ENCODE measurements around the gene CDK2AP2.

The CDK2AP2 gene

DNA sequence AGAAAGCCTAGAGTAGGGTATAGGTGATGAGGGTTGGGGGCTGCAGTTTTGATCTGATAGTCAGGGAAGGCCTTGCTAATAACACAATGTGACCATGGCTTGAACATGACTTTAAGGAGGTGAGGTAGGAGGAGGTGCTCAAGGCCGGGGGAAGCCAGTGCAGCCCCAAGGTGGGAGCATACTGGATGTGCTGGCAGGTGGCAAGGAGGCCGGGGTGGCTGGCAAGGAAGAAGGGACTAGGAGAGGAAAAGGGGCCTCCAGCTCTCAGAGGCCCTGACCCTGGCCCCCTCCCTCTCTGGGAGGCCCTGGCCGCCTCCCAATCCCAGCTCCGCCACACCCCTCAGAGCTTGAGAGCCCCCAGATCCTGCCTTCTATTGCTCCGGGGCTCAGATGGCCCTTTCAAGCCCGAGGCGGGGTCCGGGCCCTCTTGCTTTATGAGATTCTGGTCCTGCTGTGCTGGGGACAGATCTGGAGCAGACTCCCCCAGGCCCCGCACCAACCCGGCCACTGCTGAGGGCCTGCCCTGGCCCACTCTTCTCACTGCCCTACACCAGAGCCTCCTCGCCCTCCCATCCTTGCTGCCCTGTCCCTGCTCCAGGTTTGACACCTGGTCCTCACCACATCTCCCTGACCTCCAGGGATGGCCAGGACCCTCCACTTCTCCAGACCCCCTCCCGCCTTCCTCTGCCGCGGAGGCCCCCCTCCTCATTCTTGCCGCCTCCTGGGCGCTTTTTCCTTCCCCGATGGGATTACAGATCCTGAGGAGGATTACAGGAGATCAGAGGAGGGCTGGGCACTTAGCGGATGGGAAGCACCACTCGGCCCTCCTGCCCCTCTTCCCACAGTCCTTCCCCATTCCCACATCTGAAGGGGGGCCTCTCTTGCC, 4.6 kb downstream of the CDK2AP2 start:
- DNase-seq, result peak; percentile 53 to 57

DNA sequence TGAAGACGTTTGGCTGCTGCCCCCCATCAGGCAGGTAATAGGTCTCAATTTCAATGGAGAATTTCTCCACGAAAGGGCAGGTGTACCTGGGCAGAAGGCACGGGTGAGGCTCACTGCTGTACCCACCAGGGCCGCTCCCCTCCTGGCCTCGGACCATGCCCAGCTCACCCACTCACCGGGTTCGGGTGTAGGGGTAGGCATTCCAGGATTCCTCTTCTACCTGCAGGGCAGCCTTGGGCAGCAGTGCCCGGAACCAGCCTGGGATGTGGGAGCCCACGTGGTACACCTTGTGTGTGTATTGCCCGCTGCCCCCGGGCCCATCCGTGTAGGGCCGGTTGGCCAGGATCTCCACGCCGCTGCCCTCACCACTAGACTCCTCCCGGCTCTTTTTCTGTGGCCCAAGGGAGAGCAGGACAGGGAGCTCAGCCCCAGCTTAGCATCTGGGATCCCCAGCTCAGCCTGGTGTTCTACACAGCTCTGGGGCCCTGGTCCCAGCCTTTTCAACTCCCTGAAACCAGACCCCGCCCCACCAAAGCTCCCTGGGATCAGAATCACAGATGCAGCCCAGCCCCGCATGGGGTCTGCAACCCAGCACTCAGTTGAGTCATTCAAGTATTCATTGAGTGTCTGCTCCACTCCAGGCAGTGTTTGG, 5.5 kb downstream of the CDK2AP2 start:
- DNase-seq, result no peak

DNA sequence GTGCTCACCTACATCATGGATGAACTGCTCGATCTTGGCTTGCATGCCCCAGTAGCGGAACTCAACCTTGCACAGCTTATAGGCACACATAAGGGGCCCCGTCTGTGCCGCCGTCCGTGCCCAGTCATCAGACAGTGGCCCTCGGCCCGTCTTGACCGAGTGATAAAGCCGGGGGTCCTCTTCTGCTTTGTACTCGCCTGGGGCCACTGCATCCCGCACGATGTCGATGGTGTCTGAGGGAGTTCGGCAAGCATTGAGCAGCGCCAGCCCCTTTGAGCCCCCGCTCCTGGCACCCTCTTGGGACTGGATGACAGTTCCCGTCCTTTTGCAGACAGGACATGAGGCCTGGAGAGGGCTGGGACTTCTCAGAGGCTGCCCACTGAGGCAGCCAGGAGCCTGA, 6.1 kb downstream of the CDK2AP2 start:
- no peak for DNase-seq

DNA sequence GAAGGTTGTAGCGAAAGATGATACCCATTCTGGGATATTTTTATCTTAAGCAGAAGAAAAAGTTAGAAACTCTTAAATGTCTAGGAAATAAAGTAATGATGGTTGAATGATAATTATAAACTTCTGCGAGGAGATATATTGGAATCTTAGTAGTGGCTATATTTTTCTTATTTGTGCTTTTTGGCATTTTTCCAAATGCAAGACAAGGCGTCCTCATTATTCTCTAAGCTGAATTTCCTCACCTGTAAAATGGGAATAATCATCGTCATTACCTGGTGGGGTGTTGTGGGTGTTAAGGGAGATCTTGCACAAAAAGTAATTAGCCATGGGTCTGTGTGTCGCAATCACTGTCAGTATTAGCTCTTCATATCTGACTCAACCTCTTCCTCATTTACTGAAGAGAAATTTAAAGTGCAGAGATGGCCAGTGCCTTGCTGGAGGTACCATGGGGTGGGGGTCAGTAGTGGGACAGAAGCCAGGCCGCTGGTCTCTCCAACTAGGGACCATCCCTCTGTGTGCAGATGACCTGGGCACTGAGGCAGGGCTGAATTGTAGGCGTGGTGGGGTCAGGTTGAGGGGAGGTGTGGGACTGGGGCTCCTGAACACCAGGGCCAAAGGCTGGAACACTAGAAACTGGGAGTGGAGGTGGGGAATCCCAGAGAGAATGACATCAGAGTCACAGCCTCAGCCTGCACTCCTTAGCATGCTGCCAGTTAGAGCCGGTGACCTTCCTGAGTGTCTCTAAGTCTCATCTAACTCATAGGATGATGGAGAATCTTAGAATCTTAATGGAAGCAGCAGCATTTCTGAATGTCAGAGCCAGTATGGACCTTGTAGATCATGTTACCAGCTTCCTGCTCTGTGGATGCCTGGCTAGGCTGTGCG, 6.9 kb downstream of the CDK2AP2 start:
- no peak for DNase-seq

DNA sequence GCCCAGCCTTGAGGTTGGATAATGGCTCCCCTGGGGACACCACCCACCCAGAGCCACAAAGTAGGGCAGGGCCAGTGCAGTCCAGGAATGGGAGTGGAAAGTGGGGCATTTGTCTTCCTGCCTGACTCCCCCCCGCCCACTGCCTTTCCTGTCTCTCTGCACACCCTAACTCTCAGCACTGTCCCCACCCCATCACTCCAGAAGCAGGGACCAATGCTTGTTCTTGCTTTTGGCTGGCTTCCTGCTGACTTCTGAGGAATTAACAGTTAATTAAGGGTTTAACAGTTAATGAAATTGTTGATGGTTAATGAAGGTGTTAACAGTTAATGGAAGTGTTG, 7.5 kb downstream of the CDK2AP2 start:
- DNase-seq, result no peak

DNA sequence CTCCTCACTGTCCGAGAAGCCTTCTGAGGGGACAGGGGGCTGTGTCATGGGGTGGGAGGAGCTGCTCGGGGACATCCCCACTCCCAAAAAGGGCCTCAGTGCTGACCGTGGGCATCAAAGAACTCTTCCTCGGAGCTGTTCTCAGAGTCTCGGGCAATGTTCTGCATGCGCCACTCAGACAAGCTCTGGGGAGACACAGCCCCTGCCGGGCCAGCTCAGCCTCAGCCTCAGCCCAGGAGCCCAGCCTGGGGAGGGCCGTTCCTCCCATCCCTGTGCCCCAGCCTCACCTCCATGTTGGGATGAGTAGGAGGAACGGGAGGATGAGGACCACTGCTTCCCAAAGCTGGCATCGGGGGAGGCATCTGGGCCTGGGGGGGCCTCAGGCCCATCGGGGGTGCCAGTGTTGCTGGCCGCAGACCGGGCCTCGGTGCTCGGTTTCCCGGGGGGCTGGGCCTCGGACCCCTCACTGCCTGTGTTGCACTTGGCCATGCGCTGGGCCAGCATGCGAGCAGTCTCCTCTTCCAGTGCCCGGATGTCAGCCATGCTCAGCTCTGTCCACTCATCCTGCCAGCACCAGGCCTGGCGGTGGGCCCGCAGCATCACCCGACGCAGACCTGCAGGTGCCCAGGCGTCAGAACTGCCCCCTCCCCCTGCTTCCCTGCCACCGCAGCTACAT, 8.0 kb downstream of the CDK2AP2 start:
- no peak for DNase-seq

DNA sequence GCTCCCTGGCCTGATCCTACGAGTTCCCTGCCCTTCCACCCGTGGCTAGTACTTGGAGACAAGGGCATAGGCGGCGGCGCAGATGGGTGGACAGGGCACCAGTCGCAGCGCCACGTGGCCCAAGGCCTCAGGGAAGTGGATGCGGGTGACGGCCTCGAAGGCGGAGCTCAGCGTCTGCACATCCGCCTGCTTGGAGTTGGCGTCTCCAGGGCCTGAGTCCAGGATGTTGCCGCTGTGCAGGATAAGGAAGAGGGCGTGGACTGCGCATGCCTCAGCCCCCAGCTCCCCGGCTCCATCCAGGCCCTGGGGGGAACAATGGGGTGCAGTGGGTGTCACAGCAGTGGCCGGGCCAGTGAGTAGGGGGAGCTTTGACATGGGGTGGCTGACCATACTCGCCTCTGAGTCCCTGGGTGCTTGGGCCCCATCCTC, 9.4 kb downstream of the CDK2AP2 start:
- no peak for DNase-seq

DNA sequence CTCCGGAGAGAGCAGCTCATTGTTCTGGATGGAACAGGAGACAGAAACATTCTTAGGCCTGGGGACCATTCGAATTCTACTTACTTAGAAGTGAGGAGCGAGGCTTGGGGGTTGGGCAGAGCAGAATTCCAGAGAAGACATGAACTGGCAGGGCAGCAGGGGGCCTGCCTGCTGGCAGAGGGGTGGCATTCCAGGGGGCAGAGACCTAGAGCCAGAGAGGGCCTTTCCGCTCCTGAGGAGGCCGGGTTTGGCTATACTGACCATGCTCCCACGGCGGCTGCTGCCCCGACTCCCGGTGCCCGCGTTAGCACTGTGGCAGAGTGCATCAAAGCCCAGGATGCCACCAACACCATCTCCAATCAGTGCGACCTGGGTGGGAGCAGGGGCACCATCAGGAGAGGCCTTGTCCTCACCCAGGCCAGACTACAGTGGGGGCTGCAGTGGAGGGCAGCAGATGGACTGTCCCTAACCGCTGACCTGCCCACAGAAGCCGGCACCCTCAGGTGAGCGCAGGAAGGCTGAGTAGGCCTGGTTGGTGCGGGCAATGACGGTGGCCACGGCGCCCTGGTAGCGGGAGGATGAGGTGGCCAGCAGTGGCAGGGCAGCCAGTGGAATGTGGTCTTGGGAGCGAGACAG, 10.2 kb downstream of the CDK2AP2 start:
- no peak for DNase-seq

DNA sequence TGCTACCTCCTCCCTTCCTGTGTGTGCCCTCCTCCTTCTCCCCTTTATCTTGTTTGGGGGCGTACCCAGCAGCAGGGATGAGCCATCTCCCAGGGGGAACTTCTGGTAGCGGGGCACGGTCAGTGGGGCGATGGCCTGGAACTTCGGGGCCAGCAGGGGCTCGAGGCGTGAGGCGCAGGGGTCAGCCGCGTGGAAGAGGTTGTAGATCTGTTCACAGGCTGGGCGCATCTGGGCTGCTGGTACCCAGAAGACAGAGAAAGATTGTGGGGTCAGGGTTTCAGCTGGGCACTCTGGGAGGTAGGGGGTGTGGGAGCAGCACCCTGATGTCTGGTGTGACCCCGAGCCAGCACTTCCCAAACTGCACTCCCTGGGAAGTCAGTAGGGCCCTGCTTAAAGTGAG, 11.8 kb downstream of the CDK2AP2 start:
- no peak for DNase-seq

DNA sequence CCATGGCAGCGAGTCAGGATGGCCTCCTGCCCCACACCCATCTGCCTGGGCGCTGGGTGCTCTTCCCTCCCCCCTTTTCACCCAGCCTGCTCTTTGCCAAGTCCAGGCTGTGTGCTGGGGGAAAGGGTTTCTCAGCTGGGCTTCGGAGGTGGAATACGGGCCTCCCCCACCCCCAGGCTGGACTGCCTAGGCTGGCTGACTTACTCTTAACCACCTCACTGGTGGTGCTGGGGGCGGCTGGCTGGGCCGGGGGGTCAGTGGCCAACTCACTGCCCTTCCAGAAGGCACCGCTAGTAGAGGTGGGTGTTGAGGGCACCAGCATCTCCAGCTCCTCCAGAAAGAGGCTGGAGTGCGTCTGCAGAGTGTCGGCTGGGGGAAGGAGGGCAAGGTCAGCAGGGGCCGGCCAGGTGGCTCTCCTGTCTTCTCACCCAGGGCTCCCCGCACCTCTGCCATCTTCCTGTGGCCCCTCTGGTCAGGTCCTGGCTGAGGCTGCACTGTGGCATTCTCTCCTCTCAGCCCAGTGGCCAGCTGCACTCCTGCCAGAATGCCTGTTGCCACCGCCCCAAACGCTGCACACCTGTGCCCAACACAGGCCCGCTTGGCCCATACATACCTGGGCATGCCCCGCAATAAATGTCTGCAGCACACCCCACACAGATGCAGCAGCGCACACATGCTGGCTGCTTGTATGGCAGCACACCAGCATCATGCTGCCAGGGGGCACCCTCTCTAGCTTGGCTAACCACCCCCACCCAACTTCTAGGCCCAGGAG, 12.5 kb downstream of the CDK2AP2 start:
- no peak for DNase-seq

DNA sequence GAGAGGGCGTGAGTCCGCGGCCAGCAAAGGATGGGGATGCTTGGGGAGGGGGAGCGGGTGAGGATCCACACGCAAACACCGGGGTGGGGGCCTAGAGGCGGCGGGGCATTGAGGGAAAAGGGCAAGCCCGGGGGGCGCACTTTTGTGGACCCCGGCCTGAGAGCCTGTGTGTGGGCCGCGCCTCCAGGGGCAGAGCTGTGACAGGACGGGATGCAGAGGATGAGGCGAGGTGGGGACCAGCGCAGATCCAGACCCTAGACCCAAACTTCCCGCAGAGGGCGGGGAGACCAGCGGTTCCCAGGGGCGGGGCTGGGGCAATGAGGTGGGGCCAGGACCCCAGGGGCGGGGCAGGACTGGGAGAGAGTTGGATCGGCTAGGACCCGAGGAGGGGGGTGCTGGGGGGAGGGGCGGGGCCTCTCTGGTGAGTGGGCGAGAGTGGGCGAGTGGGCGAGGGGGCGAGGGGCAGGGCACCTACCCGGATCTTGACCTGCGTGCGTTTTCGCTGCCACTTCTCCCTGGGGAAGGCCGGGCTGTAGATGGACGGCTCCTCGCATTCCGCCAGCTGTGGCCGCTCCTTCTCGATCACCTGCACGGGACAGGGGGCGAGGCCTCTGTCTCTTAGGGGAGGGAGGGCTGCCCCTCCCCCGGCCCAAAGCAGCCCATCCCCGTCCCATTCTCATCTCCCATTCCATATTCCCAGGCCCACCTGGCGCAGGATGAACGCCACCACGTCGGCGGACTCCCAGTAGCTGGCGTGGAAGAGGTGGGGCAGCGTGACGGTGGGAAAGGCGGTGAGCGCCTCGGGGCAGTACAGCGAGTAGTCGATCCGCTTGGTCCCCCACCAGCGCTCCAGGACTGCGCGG, 13.4 kb downstream of the CDK2AP2 start:
- no peak for DNase-seq

DNA sequence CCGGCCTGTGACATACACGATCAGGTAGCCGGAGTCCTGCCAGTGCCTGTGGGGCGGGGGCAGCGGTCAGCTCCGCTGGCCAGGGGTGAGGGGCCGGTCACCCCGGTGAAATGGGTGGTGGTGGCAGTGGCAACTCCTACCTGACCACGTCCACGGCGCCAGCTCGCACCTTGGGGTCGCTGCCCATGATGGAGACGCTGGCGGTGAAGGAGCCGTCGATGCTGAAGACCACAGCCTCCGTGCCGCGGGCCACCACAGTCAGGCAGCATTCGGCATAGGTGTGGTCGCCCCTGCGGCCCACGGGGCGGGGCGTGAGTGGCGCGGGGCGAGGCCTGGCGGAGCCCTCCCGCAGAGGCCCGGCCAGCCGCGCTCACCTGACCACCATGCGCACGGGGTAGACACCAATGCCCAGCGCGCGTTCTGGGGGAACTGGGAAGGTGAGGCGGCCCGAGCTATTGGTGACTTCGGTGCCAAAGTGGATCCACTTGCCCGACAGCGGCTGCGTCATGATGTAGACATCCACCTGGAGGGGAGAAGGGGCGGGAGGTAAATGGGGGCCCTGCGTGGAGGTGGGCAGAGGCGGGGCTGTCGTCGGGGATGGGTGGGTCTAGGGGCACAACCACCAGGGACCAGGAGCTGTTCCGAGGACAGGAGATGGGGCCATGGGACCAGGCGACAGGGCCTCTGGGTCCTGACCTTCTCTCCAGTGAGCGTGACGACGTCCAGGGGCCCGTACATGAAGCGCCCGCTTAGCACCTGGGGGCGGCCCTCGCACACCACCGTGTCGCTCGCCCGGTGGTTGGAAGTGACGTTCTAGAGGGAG, 14.2 kb downstream of the CDK2AP2 start:
- DNase-seq, result no peak

DNA sequence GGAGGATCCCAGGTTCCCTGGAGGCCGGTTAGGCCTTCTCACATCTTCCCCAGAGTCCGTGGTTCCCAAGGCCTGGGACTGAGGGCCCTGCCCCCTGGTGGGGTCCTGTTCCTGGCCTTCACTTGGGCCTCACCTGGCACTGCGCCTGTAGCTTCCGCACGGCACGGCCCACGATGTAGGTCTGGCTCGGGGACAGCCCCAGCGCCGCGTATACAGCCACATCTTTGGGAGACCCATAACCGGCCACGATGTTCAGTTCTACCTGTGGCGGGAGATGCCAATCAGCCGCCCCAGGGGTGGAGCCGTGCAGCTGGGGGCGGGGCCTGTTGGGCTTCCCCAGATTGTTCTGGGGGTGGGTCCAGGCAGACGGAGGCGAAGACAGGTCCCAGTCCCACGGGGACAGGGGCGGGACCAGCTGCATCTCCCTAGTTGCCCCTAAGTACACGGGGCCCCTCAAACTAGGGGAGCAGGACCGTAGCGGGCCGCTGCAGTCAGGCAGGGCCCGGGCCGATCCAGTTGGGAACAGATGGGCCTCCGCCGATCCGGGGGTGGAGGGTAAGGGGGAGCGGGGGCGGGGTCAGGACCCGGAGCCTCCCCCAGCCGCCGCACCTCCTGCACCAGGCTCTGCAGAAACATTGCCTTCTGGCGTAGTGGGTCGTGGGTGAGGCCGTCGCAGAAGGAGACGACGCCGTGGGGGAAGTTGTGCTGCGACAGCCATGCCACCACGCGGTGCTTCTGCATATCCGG, 15.0 kb downstream of the CDK2AP2 start:
- no peak for DNase-seq

DNA sequence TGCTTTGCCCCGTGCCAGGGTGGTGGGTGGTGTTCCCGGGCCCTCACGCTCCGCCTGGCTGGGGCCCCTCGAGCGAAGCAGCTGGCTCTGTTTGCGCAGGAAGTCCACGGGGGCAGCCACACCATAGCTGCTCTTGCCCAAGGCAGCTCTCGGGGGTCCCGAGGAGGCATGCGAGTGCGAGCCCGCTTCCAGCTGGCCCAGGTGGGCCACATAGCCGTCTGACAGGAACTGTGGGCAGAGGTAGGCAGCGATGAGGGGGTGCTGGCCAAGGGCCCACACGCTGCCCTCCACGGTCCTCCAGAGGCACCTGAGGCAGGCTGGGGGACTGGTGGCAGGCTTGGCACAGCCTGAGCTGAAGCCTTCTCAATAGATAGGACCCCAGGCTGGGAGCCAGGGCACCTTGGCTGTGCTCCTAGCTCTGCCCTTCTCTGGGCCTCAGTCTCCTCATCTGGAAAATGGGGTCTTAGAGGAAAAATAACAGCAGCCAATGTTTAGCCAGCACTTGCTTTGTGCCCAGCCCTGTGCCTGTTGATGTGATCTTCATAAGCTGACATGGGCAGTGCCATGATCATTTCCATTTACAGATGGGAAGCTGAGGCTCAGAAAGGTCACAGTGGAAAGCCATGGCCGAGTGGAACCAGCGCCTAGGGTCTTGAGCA, 15.8 kb downstream of the CDK2AP2 start:
- DNase-seq, result no peak

DNA sequence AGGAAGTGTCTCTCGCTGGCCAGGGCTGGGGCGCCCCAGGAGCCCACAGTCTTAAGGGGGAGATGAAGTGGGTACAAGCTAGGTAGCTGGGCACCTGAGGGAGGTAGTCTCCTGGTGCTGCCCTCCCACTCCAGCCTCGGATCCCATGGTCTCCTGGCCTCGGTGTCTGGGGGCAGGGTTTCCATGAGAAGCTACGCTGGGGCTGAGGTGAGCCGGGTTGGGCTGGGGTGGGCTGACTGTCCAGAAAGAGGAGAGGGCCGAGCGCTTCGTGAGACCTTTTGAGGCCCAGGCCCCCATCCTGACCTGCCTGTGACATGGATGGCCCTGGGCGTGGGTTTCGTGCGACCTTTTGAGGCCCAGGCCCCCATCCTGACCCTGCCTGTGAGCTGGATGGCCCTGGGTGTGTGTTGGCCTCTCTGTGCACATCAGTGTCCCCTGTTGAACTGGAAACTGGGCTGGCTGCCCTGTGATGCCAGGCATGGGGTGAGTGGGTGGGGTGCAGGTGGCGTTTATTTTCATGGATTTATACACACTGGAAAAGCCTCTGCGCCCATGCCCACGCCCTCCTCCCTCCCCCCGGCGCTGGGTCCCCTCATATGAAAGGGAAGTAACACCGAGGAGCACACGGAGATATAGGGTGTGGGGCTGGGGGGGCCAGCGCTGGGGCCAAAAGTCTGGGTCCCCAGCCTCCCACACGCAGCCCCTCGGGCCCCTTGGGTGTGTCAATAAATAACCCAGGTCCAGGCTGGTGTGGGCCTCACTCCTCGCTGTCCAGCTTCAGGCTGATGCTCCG, 16.5 kb downstream of the CDK2AP2 start:
- DNase-seq, result no peak

DNA sequence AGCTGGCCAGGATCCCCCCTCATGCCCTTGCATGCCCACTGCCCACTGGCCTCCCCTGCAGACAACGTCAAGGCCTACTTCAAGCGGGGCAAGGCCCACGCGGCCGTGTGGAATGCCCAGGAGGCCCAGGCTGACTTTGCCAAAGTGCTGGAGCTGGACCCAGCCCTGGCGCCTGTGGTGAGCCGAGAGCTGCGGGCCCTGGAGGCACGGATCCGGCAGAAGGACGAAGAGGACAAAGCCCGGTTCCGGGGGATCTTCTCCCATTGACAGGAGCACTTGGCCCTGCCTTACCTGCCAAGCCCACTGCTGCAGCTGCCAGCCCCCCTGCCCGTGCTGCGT, 17.3 kb downstream of the CDK2AP2 start:
- DNase-seq, result no peak

DNA sequence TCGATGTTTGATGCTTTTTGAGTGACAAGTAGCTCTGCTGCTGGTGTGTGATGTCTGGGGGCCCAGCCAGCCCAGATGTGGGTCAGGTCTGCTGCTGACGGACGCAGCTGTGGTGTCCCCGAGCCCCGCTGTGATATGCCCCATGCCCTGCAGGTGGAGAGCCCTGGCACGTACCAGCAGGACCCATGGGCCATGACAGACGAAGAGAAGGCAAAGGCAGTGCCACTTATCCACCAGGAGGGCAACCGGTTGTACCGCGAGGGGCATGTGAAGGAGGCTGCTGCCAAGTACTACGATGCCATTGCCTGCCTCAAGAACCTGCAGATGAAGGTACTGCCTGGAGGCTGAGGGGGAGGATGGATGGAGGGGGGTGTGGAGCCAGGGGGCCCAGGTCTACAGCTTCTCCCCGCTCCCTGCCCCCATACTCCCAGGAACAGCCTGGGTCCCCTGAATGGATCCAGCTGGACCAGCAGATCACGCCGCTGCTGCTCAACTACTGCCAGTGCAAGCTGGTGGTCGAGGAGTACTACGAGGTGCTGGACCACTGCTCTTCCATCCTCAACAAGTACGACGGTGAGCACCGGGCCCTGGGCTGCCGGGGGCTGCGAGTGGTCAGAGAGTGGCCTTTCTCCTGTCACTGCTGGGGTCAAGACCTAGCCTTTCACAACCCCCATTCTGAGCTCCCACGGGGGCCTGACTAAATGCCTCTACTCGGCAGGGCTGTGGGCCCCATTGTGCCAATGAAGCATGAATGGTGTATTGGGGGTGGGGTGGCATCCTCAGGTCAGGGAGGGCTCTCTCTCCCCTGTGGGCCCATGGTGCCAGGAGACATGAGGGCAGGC, 17.9 kb downstream of the CDK2AP2 start:
- DNase-seq, result no peak

All from NCI-H524 (cell line).